H1 (cell line): ENCODE results near the gene ADARB2. TPM values are rescaled to one million over a fixed set of nuclear protein-coding genes. Genes with fewer than 3 reads are reported as not detected.

Source experiments
- BRCA1 ChIP-seq: IDR thresholded peaks from 2 replicates; pipeline ENCODE4 v1.6.1; 2012; ENCODE audit warnings: low read depth, low read length, improper control_type of control experiment
- CHD1 ChIP-seq: IDR thresholded peaks from 2 replicates; pipeline ENCODE4 v1.6.1; 2012; ENCODE audit warnings: low read depth, low read length, improper control_type of control experiment
- CREB1 ChIP-seq: IDR thresholded peaks from 2 replicates; pipeline ENCODE4 v1.6.1; 2012; ENCODE audit warnings: inconsistent platforms
- CTBP2 ChIP-seq: IDR thresholded peaks from 2 replicates; pipeline ENCODE4 v1.7.0; 2011; ENCODE audit warnings: borderline replicate concordance, mild to moderate bottlenecking, moderate library complexity, mixed read lengths, low read length; ENCODE audit not compliant: insufficient read depth, insufficient read length
- NANOG ChIP-seq: IDR thresholded peaks from 2 replicates; pipeline ENCODE4 v1.6.1; 2011; ENCODE audit warnings: low read length, low read depth, mild to moderate bottlenecking, inconsistent platforms; ENCODE audit not compliant: insufficient read depth, poor library complexity, severe bottlenecking
- SUZ12 ChIP-seq: fragments of 200-600 bp; sonication (generic); IDR thresholded peaks from 2 replicates; pipeline ENCODE4 v1.6.1; 2012; ENCODE audit warnings: mild to moderate bottlenecking, inconsistent platforms, low read length, moderate library complexity, mixed read lengths
- TAF1 ChIP-seq: IDR thresholded peaks from 2 replicates; pipeline ENCODE4 v1.6.1; 2011; ENCODE audit warnings: mild to moderate bottlenecking, low read depth, low read length
- polyA plus RNA-seq, 7 experiments: library from polyadenylated mRNA; depleted of rRNA in 3 of 7; stranded (reverse) in 5 of 7; unstranded in 2 of 7; fragments of >200 nt in 5 of 7; fragments of 200-250 nt in 2 of 7; gene quantifications; 1 replicate in 5 of 7; 2 replicates in 1 of 7; 4 replicates in 1 of 7; pipeline versions ENCODE4 v1.2.1 to v1.2.3, GENCODE V29; 2011 to 2013; ENCODE audit warnings: missing spikeins in 2 of 7, mixed read lengths in 2 of 7
- total RNA-seq: library from RNA; stranded (reverse); fragmentation: NEBNext Ultra II Directional; extraction: Animal tissue kit (Norgen Biotek cat#: 25700); gene quantifications from 2 replicates; pipeline ENCODE4 v1.2.1, GENCODE V29; 2021
- TF ChIP-seq, protein P1 (sequence below): fragments of 300-600 bp; sonication (generic); IDR thresholded peaks from 2 replicates; pipeline ENCODE4 v1.7.1; 2012; ENCODE audit warnings: low read length, moderate library complexity, mild to moderate bottlenecking, inconsistent platforms; ENCODE audit not compliant: insufficient replicate concordance
- TF ChIP-seq, protein P2 (sequence below): IDR thresholded peaks from 2 replicates; pipeline ENCODE4 v1.6.1; 2011; ENCODE audit warnings: low read length, improper control_type of control experiment

Gene ADARB2
- total and polyA plus RNA-seq, 2 of the 8 experiments (the other 6 are each of a cell fraction or from before 2014, with no cell fraction given), result 2.2 to 2.8 TPM

DNA sequence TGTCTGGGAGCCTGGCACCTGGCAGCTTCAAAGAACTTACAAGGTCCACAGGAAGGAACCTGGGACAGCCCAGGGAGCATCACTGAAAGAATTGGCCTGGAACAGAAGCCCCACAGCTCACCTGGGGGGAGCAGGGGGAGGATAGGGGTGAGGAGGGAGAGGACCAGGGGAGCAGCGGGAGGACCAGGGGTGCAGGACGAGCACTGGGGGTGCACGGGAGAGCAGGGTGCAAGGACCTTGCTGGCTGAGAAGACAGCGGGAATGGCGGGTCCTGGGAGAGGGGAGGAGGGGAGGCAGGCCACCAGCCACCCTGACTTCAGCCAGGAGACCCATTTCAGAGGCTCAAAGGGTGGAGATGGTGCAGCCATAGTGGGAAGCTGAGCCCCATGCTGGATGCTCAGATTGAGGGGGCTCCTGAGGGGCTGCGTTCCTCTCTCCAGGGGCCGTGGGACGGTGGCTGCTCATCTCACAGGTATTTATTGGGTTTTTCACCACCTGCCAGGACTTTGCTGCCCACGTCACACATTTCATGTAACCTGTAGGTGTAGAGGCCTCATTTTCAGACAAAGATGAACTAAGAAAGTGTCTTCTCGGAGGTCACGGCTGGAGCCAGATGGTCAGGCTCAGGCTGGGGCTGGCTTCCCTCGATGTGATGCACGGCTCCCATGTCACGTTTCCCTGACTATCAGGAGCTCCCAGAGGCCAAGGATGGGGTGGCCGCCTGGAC lies 571.1 kb downstream of the ADARB2 start (continued):
- TF ChIP-seq, protein P1, sequence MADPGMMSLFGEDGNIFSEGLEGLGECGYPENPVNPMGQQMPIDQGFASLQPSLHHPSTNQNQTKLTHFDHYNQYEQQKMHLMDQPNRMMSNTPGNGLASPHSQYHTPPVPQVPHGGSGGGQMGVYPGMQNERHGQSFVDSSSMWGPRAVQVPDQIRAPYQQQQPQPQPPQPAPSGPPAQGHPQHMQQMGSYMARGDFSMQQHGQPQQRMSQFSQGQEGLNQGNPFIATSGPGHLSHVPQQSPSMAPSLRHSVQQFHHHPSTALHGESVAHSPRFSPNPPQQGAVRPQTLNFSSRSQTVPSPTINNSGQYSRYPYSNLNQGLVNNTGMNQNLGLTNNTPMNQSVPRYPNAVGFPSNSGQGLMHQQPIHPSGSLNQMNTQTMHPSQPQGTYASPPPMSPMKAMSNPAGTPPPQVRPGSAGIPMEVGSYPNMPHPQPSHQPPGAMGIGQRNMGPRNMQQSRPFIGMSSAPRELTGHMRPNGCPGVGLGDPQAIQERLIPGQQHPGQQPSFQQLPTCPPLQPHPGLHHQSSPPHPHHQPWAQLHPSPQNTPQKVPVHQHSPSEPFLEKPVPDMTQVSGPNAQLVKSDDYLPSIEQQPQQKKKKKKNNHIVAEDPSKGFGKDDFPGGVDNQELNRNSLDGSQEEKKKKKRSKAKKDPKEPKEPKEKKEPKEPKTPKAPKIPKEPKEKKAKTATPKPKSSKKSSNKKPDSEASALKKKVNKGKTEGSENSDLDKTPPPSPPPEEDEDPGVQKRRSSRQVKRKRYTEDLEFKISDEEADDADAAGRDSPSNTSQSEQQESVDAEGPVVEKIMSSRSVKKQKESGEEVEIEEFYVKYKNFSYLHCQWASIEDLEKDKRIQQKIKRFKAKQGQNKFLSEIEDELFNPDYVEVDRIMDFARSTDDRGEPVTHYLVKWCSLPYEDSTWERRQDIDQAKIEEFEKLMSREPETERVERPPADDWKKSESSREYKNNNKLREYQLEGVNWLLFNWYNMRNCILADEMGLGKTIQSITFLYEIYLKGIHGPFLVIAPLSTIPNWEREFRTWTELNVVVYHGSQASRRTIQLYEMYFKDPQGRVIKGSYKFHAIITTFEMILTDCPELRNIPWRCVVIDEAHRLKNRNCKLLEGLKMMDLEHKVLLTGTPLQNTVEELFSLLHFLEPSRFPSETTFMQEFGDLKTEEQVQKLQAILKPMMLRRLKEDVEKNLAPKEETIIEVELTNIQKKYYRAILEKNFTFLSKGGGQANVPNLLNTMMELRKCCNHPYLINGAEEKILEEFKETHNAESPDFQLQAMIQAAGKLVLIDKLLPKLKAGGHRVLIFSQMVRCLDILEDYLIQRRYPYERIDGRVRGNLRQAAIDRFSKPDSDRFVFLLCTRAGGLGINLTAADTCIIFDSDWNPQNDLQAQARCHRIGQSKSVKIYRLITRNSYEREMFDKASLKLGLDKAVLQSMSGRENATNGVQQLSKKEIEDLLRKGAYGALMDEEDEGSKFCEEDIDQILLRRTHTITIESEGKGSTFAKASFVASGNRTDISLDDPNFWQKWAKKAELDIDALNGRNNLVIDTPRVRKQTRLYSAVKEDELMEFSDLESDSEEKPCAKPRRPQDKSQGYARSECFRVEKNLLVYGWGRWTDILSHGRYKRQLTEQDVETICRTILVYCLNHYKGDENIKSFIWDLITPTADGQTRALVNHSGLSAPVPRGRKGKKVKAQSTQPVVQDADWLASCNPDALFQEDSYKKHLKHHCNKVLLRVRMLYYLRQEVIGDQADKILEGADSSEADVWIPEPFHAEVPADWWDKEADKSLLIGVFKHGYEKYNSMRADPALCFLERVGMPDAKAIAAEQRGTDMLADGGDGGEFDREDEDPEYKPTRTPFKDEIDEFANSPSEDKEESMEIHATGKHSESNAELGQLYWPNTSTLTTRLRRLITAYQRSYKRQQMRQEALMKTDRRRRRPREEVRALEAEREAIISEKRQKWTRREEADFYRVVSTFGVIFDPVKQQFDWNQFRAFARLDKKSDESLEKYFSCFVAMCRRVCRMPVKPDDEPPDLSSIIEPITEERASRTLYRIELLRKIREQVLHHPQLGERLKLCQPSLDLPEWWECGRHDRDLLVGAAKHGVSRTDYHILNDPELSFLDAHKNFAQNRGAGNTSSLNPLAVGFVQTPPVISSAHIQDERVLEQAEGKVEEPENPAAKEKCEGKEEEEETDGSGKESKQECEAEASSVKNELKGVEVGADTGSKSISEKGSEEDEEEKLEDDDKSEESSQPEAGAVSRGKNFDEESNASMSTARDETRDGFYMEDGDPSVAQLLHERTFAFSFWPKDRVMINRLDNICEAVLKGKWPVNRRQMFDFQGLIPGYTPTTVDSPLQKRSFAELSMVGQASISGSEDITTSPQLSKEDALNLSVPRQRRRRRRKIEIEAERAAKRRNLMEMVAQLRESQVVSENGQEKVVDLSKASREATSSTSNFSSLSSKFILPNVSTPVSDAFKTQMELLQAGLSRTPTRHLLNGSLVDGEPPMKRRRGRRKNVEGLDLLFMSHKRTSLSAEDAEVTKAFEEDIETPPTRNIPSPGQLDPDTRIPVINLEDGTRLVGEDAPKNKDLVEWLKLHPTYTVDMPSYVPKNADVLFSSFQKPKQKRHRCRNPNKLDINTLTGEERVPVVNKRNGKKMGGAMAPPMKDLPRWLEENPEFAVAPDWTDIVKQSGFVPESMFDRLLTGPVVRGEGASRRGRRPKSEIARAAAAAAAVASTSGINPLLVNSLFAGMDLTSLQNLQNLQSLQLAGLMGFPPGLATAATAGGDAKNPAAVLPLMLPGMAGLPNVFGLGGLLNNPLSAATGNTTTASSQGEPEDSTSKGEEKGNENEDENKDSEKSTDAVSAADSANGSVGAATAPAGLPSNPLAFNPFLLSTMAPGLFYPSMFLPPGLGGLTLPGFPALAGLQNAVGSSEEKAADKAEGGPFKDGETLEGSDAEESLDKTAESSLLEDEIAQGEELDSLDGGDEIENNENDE, result no peak
- TF ChIP-seq, protein P2, sequence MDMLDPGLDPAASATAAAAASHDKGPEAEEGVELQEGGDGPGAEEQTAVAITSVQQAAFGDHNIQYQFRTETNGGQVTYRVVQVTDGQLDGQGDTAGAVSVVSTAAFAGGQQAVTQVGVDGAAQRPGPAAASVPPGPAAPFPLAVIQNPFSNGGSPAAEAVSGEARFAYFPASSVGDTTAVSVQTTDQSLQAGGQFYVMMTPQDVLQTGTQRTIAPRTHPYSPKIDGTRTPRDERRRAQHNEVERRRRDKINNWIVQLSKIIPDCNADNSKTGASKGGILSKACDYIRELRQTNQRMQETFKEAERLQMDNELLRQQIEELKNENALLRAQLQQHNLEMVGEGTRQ, result no peak
- TF ChIP-seq TAF1 (no peak), SUZ12 (no peak), CHD1 (no peak), BRCA1 (no peak), NANOG (no peak), CREB1 (no peak), CTBP2 (no peak)
